ENCODE results near the gene RAP1B.

- TF ChIP-seq ATF6 (CRISPR knock-in tag; IDR thresholded peaks at IDR 0.05): no peak
- no peak for TF ChIP-seq AFF4 (CRISPR knock-in tag; IDR thresholded peaks at IDR 0.05; ENCODE audit: borderline replicate concordance)
- no peak for TF ChIP-seq PRDM15 (CRISPR knock-in tag; IDR thresholded peaks at IDR 0.05)
- TF ChIP-seq CREM (CRISPR knock-in tag; IDR thresholded peaks at IDR 0.05): no peak
- no peak for TF ChIP-seq NR1H2 (CRISPR knock-in tag; IDR thresholded peaks at IDR 0.05)
- no peak for TF ChIP-seq ELF4 (CRISPR knock-in tag; IDR thresholded peaks at IDR 0.05; ENCODE audit: low read depth)
- TF ChIP-seq HMGXB4 (CRISPR knock-in tag; IDR thresholded peaks at IDR 0.05): no peak
- no peak for TF ChIP-seq TEAD4 (CRISPR knock-in tag; IDR thresholded peaks at IDR 0.05)
- no peak for TF ChIP-seq HMGA2 (CRISPR knock-in tag; IDR thresholded peaks at IDR 0.05)
- no peak for TF ChIP-seq MXD4 (CRISPR knock-in tag; IDR thresholded peaks at IDR 0.05; ENCODE audit: borderline replicate concordance)
- no peak for TF ChIP-seq CTCF (IDR thresholded peaks at IDR 0.05)
- TF ChIP-seq NR3C1 (CRISPR knock-in tag; conservative IDR thresholded peaks at IDR 0.05; ENCODE audit: low read depth): no peak
Measured at GRCh38 chr12:68621472-68622081, 10.9 kb downstream of the RAP1B start.
